ENCODE data around the gene OPRM1. TPM values are rescaled to one million over a fixed set of nuclear protein-coding genes. Genes with fewer than 3 reads are reported as not detected.

The OPRM1 gene
- total and polyA plus RNA-seq, 4 donors, result 2.5 to 20.9 (median 2.7) TPM

GRCh38 chr6:154295733-154296132 is 256.7 kb downstream of the OPRM1 start:
- WGBS (ENCODE audit: insufficient coverage), result 80% methylated on average over 3 of the region's 4 CpGs
- DNase-seq (ENCODE audit: low read depth in 4 of 6, low spot score in 6 of 6), result no peak
- H3K27ac ChIP-seq (ENCODE audit: low read depth, low read length), result no peak overlapping the region
- no peaks in the 10 kb centered on the region for H3K4me1 ChIP-seq (ENCODE audit: control insufficient read depth, insufficient read depth, low read length)
- no peaks in the 10 kb centered on the region for H3K27me3 ChIP-seq (ENCODE audit: control insufficient read depth, insufficient read depth, low read length)
- no peak overlapping the region for H3K4me3 ChIP-seq (ENCODE audit: low read depth, low read length)
- H3K9me3 ChIP-seq (ENCODE audit: control insufficient read depth, insufficient read depth, low read length), result no peaks in the 10 kb centered on the region
- H3K36me3 ChIP-seq (ENCODE audit: control insufficient read depth, insufficient read depth, low read length), result no peaks in the 10 kb centered on the region
